GM19452 (cell line): Measurements from ENCODE around the gene NAA80.
"Not testable (repeated sequence)": the region's sequence is repeated elsewhere in the genome, so short reads cannot be mapped to it uniquely, and the experiment has no call there.

Source experiments
- ATAC-seq: cut with Tn5 transposase; IDR thresholded peaks from one replicate; pipeline ENCODE4 v1.9.1; 2021; ENCODE audit not compliant: unreplicated experiment

NAA80 gene

DNA sequence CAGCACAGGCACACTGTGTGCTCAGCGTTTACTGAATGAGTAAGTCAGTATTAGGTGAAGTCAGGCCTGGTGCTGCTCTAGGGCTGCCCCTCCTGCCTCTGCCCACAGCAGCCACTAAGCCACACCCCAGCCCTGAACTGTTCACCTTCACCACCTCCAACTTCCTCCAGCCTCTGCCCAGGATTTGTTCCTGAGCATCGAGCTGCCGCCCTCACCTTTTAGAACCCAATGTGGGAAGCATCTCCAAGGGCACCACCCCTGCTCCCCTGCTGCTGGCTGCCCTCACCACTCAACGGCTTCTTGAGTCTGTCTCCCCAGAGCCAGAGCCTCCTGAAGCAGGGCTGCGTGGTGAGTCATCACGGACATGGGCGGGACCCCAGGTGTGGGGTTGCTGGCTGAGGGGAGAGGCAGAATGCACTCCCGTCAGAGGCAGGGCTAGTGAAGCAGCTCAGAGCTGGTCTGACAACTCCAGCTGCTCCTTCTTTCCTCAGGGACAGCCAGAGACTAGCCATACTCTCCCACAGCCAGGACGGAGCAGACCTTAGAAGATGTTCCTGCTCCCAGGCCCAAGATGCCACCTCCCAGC lies 17.5 kb upstream of the NAA80 start:
- ATAC-seq, result no peak

DNA sequence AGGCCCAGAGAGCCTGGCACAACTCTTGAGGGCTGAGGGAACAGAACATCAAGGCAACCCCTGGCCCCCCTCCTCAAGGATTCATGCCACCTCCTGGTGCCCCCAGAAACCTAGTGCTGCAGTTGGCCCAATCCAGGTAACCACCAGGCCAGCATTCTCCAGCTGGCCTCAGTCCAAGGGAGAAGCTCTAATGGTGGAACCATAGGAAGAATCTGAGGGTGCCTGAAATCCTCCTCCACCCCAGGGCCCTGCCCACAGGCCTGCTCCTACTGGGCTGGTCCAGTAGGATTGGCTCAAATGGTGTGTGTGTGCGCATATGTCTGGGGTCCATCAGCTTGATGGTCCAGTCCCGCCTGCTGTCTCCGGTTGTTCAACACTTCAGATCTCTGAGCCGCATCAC lies 15.6 kb upstream of the NAA80 start:
- ATAC-seq, result no peak

GRCh38 chr3:50314342-50314741 lies 15.1 kb upstream of the NAA80 start:
- ATAC-seq, result no peak

DNA sequence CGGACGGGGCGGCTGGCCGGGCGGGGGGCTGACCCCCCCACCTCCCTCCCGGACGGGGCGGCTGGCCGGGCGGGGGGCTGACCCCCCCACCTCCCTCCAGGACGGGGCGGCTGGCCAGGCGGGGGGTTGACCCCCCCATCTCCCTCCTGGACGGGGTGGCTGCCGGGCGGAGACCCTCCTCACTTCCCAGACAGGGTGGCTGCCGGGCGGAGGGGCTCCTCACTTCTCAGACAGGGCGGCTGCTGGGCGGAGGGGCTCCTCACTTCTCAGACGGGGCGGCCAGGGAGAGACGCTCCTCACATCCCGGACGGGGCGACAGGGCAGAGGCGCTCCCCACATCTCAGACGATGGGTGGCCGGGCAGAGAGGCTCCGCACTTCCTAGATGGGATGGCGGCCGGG lies 12.8 kb upstream of the NAA80 start:
- ATAC-seq, result not testable (repeated sequence)

DNA sequence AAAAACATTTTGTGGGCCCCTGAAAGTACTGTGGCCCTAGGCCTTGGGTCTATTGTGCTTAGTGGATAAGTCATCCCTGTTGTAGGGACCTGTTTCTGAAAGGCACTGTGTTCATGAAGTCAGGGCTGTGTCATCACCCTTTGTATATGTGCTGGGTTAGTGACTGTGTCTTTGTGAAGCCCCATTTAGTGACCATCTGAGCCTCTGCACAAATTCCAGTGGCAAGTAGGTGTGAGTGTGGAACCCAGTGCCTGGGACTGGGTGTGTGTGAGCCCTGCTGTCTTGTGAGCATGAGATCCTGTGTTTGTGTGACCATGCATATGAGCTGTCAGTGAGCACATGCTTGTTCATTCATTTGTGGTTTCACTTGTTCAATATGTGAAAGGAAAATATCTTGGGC lies 5.4 kb upstream of the NAA80 start:
- no peak for ATAC-seq

DNA sequence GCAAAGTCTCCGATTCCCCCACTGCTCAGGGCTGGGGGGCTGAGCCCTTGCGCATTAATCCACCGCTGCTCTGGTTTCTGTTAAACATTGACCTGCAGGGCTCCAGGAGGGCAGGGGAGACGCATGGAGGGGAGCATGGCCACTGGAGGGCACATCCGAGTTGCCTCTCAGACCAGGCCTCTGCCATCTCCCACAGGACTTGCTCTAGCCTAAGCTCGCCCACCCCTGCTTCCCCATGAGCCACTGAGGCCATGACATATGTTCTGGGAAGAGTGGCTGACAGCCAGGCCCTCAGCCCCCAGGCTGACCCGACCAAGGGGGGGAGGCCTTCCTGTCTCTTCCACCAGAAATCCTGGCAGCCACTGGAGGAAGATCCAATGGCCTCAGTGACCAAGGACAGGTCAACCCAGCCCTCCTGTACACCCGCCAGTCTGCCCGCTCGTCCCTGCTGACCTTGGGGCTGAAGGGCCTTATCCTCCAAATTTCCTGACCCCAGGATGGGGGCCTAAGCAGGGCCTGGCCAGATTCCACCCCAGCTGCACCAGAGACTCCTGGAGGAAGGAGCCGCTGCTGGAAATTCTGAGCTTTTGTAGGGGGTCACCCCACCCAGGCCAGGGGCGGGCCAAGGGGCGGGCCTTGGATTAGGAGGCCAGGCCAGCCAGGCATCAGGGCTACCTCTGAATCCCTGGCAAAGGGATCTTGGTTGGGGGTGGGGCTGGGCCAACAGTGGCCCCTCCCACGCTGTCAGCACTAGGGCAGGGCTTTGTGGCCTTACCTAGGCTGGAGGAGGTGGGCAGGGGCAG lies 4.0 kb upstream of the NAA80 start, which contains the start of gene HYAL1:
TSS of gene HYAL1 (minus strand) at position 562 of the 803 bp plus-strand sequence. CDS start 618 bp downstream, outside the sequence.
- ATAC-seq, result no peak

DNA sequence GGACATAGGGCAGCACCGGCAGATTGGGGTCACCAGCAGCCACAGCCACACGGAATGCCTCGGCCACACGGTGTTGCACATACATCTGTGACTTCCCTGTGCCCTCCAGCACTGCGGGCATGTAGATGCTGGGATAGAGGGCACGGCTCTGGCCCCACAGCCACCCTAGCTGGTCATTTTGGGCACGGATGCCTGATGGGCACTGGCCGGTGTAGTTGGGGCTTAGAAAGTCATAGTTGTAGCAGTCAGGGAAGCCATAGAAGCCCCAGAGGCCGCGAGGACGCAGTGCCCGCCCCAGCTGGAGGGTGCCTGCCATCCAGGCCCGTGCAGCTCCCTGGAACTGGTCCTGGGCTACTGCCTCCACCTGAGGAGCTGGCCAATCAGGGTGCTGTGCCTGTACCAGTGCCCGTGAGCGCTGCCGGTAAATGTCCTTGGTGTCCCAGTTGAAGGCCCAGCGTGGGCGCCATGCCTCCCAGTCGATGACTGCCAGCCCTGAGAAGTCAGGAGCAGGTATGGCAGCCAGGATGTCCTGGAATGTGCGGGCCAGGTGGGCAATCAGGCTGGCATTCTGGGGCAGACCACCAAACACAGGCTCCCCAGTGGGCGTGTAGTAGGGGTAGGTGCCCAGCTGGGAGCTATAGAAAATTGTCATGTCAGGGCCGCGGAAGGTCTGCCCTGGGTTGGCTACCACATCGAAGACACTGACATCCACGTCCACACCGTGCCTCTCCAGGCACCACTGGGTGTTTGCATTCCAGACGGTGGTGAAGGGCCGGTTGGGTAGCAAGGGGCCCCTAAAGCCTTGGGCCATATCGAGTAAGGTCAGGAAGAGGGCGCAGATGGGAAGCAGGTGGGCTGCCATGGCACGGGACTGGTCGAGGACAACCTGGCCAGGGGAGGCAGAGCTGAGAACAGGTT lies 3.1 kb upstream of the NAA80 start:
- ATAC-seq, result no peak

- no peak for ATAC-seq
These were observed 1.6 kb upstream of the NAA80 start for GRCh38 chr3:50300681-50301254.

GRCh38 chr3:50299929-50300680 lies 900 bp upstream of the NAA80 start:
- no peak for ATAC-seq

GRCh38 chr3:50299638-50299928 lies 378 bp upstream of the NAA80 start:
- no peak for ATAC-seq

GRCh38 chr3:50297896-50298725 lies 1.1 kb downstream of the NAA80 start:
- no peak for ATAC-seq

- ATAC-seq, result no peak
These were observed 1.8 kb downstream of the NAA80 start for GRCh38 chr3:50297384-50297775.

- ATAC-seq, result no peak
These were observed 2.4 kb downstream of the NAA80 start for GRCh38 chr3:50296721-50297383.

DNA sequence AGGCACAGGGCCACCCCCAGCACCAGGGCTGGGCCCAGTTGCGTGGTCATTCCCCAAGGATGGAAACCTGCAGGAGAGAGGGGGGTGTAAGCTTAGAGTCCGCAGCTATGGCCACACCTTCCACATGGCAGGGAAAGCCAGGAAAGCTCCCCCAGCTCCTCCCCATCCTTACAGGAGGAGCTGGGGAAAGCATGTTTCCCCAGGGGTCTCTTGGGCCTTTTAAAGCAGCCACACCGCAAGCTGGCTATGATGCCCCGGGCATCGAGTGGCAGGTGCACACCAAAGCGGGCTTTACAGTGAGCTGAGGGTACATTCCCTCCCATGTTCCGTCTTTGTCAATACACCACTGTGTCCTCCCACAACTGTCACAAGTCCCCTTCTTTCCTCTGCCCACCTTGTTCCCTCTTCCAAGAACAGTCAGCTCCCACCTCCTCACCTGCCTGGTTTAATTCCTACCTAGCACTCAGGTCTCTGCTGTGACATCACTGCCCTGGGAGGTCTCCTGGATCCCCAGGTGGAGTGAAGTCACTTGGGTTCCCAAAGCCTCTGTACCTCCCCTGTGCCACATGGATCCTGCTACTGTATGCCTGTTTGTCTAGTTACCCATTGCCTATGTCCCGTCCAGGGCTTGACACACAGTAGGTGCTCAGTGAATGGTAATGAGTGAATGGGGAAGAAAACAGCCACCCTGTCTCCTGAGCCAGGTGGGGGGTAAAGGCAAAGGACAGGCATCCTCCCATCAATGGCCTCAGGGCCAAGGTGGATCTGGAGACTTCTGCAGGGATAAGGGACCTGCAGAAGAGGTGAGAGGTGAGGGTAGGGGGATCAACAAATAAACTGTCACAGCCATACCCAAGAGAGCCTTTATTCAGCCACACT lies 3.4 kb downstream of the NAA80 start:
- no peak for ATAC-seq

- ATAC-seq, result no peak
These were observed 4.5 kb downstream of the NAA80 start for GRCh38 chr3:50294492-50295403.

DNA sequence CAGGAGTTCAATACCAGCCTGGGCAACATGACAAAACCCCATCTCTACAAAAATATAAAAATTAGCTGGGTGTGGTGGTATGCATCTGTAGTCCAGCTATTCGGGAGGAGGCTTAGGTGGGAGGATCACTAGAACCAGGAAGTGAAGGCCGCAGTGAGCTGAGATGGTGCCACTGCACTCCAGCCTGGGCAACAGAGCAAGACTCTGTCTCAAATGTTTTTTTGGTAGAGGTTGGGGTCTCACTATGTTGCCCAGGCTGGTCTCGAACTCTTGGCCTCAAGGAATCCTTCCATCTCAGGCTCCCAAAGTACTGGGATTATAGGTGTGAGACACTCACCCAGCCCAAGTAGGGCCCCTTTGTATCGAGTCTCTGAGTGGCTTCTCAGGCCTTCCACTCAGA lies 5.1 kb downstream of the NAA80 start:
- no peak for ATAC-seq

- no peak for ATAC-seq
These were observed 6.0 kb downstream of the NAA80 start for GRCh38 chr3:50293079-50293801.
